Activated CD4-positive, CD25-positive, alpha-beta regulatory T cell (primary cell): ENCODE data around the gene LSM4.
A peak's percentile ranks its signal among the peaks of the same experiment; 100 is the strongest.

Experiments
- DNase-seq, 4 experiments: peaks; one replicate each; lab custom pipeline; 2025; lab: John Stamatoyannopoulos, UW

The LSM4 gene

GRCh38 chr19:18310966-18311365 lies 11.9 kb downstream of the LSM4 start:
- DNase-seq, result no peak

GRCh38 chr19:18310118-18310909 lies 12.6 kb downstream of the LSM4 start:
- DNase-seq, result no peak

GRCh38 chr19:18309525-18310064 lies 13.3 kb downstream of the LSM4 start:
- DNase-seq, result no peak

GRCh38 chr19:18308948-18309325 lies 13.9 kb downstream of the LSM4 start:
- DNase-seq, result no peak

GRCh38 chr19:18308051-18308947 lies 14.6 kb downstream of the LSM4 start:
- DNase-seq, result no peak

GRCh38 chr19:18307271-18307681 lies 15.6 kb downstream of the LSM4 start:
- no peak for DNase-seq

GRCh38 chr19:18306888-18307260 lies 16.0 kb downstream of the LSM4 start:
- no peak for DNase-seq

GRCh38 chr19:18306209-18306887 lies 16.5 kb downstream of the LSM4 start:
- no peak for DNase-seq

- DNase-seq, result peak; percentile 61 to 70 (median 65)
Measured at GRCh38 chr19:18304458-18305310, 18.2 kb downstream of the LSM4 start.

GRCh38 chr19:18304208-18304457 lies 18.7 kb downstream of the LSM4 start:
- no peak for DNase-seq

GRCh38 chr19:18301718-18302111 lies 21.2 kb downstream of the LSM4 start:
- no peak for DNase-seq

GRCh38 chr19:18300930-18301717 lies 21.8 kb downstream of the LSM4 start:
- no peak for DNase-seq

GRCh38 chr19:18299654-18300053 lies 23.2 kb downstream of the LSM4 start:
- no peak for DNase-seq

- DNase-seq, result no peak
Measured at GRCh38 chr19:18298601-18299000, 24.3 kb downstream of the LSM4 start.

- DNase-seq, result no peak
Measured at GRCh38 chr19:18297308-18297707, 25.6 kb downstream of the LSM4 start.

- no peak for DNase-seq
Measured at GRCh38 chr19:18295034-18295451, 27.8 kb downstream of the LSM4 start.

- peak; percentile 68 to 87 (median 84) for DNase-seq
Measured at GRCh38 chr19:18294467-18294864, 28.4 kb downstream of the LSM4 start.

GRCh38 chr19:18293642-18294466 lies 29.0 kb downstream of the LSM4 start:
- no peak for DNase-seq

- DNase-seq, result peak in 1 of 4 experiments; percentile 20
Measured at GRCh38 chr19:18292810-18293641, 29.9 kb downstream of the LSM4 start.
